Ishikawa (cell line): Measurements from ENCODE around the gene C1QC.

ENCODE experiments used
- CEBPB ChIP-seq: IDR thresholded peaks from 2 replicates; pipeline ENCODE4 v1.6.1; 2012
- CREB1 ChIP-seq: IDR thresholded peaks from 2 replicates; pipeline ENCODE4 v1.6.1; 2012; ENCODE audit warnings: low read depth
- EGR1 ChIP-seq: IDR thresholded peaks from 2 replicates; pipeline ENCODE4 v1.6.1; 2012
- EP300 ChIP-seq: IDR thresholded peaks from 2 replicates; pipeline ENCODE4 v1.6.1; 2012; ENCODE audit warnings: borderline replicate concordance
- FOXM1 ChIP-seq: IDR thresholded peaks from 2 replicates; pipeline ENCODE4 v1.6.1; 2012; ENCODE audit warnings: low read depth, borderline replicate concordance
- NFIC ChIP-seq: IDR thresholded peaks from 2 replicates; pipeline ENCODE4 v1.6.1; 2012
- RAD21 ChIP-seq: IDR thresholded peaks from 2 replicates; pipeline ENCODE4 v1.6.1; 2012; ENCODE audit warnings: low read depth
- TAF1 ChIP-seq: IDR thresholded peaks from 2 replicates; pipeline ENCODE4 v1.6.1; 2012; ENCODE audit warnings: low read depth, mild to moderate bottlenecking
- TCF12 ChIP-seq: IDR thresholded peaks from 2 replicates; pipeline ENCODE4 v1.6.1; 2012; ENCODE audit warnings: low read depth
- TEAD4 ChIP-seq: IDR thresholded peaks from 2 replicates; pipeline ENCODE4 v1.6.1; 2012
- YY1 ChIP-seq: IDR thresholded peaks from 2 replicates; pipeline ENCODE4 v1.6.1; 2012; ENCODE audit warnings: low read depth
- ZBTB7A ChIP-seq: IDR thresholded peaks from 2 replicates; pipeline ENCODE4 v1.6.1; 2012; ENCODE audit warnings: low read depth
- TF ChIP-seq, protein P1 (sequence below): IDR thresholded peaks from 2 replicates; pipeline ENCODE4 v1.6.1; 2012
- TF ChIP-seq, protein P2 (sequence below): IDR thresholded peaks from 2 replicates; pipeline ENCODE4 v1.6.1; 2012
- TF ChIP-seq, protein P3 (sequence below): IDR thresholded peaks from 2 replicates; pipeline ENCODE4 v1.6.1; 2012; ENCODE audit warnings: low read depth, mild to moderate bottlenecking

C1QC gene

DNA sequence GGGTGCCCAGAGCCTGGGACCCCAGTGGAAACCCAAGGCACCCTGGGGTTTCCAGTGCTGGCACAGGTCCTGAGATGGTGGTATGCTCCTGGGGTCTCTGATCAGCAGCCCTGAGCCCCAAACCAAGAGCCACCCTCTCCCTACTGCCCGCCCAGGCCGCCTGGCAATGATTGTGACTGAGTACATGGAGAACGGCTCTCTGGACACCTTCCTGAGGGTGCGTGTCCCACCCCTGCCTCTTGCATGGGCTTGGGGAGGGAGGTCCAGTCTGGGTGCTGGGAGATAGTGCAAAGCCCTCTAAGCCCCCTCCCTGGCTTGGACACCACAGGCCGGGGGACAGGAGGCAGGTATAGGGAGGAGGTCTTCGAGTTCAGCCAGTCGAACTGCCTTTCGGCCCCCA lies 45.4 kb upstream of the C1QC start:
- TF ChIP-seq, protein P1, sequence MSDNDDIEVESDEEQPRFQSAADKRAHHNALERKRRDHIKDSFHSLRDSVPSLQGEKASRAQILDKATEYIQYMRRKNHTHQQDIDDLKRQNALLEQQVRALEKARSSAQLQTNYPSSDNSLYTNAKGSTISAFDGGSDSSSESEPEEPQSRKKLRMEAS, result no peak
- no peak for TF ChIP-seq NFIC
- TF ChIP-seq CREB1, result no peak
- no peak for TF ChIP-seq CEBPB

DNA sequence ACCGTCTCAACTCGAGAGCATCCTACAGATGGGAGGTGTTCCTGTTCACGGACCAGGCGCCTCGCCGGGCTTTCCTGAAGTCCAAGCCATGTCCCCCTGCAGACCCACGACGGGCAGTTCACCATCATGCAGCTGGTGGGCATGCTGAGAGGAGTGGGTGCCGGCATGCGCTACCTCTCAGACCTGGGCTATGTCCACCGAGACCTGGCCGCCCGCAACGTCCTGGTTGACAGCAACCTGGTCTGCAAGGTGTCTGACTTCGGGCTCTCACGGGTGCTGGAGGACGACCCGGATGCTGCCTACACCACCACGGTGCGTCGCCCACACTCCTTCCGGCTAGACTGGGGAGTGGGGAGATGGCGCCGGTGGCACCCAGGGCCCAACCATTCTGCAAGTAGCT lies 44.7 kb upstream of the C1QC start:
- TF ChIP-seq NFIC, result no peak

DNA sequence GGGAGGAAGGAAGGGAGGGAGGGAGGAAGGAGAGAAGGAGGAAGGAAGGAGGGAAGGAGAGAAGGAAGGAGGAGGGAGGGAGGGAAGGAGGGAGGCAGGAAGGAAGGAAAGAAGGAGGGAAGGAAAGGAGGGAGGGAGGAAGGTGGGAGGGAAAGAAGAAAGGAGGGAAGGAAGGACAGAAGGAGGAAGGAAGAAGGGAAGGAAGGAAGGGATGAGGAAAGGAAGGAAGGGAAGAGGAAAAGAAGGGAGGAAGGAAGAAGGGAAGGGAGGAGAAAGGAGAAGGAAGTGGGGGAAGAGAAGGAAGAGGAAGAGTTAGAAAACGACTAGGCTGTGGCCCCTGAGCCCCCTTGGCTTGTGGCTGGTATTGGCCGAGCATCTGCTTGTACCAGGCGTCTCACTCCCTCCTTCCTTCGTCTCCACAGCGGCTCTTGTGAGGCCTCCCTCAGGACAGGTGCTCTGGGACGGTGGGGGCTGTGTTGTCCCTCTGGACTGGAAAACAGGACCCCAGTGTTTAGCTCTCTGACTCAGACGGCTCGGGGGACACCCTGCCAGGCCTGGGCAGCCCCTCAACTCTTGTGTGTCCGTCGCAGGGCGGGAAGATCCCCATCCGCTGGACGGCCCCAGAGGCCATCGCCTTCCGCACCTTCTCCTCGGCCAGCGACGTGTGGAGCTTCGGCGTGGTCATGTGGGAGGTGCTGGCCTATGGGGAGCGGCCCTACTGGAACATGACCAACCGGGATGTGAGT lies 43.2 kb upstream of the C1QC start:
- no peak for TF ChIP-seq EGR1
- no peak for TF ChIP-seq TCF12
- TF ChIP-seq, protein P2, sequence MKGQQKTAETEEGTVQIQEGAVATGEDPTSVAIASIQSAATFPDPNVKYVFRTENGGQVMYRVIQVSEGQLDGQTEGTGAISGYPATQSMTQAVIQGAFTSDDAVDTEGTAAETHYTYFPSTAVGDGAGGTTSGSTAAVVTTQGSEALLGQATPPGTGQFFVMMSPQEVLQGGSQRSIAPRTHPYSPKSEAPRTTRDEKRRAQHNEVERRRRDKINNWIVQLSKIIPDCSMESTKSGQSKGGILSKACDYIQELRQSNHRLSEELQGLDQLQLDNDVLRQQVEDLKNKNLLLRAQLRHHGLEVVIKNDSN, result peak; percentile 94
- TF ChIP-seq, protein P1, result peak; percentile 94

DNA sequence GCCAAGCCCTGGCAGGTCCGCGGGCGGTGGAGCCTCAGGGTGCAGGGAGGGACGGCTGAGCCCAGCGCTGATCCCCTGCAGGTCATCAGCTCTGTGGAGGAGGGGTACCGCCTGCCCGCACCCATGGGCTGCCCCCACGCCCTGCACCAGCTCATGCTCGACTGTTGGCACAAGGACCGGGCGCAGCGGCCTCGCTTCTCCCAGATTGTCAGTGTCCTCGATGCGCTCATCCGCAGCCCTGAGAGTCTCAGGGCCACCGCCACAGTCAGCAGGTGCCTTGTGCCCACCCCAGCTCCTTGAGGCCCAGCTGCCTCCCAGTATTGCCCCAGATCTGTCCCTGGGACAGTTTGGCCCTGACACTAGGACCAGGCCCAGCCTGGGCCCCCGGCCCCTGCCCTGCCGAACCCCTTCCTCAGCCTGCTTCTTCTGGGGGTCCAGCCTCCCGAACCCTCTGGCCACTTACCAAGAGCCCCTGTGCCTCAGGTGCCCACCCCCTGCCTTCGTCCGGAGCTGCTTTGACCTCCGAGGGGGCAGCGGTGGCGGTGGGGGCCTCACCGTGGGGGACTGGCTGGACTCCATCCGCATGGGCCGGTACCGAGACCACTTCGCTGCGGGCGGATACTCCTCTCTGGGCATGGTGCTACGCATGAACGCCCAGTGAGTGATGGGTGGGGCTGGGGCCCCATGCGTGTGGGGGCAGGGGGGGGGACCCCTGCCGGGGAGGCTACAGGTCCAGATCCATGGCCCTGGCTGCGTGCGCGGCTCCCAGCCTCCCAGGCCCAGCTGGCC lies 42.4 kb upstream of the C1QC start:
- TF ChIP-seq RAD21, result no peak
- no peak for TF ChIP-seq CREB1
- TF ChIP-seq TAF1, result no peak
- TF ChIP-seq, protein P2, result no peak
- no peak for TF ChIP-seq YY1
- TF ChIP-seq, protein P1, result no peak
- no peak for TF ChIP-seq FOXM1
- no peak for TF ChIP-seq ZBTB7A

DNA sequence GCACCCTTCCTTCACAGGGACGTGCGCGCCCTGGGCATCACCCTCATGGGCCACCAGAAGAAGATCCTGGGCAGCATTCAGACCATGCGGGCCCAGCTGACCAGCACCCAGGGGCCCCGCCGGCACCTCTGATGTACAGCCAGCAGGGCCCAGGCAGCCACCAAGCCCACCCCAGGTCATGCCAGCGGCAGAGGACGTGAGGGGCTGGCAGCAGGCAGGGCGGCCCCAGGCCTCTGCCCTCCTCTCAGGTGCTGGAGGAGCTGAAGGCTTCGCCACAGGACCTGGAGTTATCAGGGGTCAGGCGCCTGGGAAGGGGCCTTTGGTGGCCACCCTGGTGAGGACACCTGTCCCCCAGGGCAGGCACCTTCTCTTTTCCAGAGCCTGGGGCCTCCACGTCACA lies 41.8 kb upstream of the C1QC start:
- no peak for TF ChIP-seq TCF12
- TF ChIP-seq ZBTB7A, result no peak

DNA sequence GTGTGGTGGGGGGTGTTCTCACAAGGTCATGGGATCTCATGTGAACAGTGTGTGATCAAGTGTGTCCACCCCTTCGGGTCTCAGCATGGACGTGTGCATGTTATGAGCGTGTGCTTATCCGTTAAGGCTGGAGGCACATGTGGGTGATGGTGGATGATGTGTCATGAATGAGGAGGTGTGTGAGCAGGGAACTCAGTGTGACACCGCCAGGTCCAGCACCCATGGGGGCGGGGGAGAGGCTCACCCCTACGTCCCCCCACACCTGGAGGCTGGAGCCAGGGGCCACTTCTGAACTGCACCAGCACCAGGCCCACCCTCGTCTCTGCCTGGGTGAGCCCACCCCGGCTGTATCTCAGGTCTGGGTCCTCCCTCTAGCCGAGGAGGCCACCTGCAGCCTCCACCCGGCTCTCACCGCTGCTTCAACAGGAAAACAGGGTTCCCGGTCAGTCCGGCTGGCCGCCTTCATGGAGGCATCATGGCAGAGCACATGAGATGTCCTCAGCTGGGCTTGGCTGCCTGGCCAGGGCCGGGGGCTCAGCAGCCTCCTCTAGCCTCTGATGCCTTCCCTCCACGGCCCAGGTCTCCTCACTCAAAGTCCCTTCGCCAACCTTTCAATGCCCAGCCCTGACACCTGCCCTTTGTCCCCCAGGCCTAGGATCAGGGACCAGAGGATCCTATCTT lies 41.2 kb upstream of the C1QC start:
- TF ChIP-seq EP300 (no peak), ZBTB7A (no peak), RAD21 (no peak), TEAD4 (no peak), EGR1 (no peak), YY1 (no peak), TCF12 (no peak), CEBPB (no peak), TAF1 (no peak)
- TF ChIP-seq, protein P1, result no peak

DNA sequence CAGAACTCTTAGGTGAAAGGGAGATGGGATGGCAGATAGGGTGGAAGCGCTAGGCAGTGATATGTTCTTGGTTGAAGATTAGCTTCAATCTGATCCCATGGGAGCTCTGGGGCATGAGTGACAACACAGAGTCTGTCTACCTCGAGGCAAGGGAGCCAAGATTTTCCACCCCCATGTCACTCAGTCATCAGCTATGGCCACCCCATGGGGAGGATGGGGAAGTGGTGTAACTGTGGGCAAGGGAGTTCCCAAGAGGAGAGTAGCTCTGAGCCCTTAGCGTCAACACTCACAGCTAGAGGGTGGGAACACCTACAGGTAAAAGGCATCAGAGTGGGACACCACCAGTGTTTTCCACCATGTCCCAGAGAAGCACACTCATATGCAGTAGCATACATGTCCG lies 37.3 kb upstream of the C1QC start:
- TF ChIP-seq CREB1 (no peak), FOXM1 (no peak), ZBTB7A (no peak)
- TF ChIP-seq, protein P1, result no peak
- TF ChIP-seq, protein P3, sequence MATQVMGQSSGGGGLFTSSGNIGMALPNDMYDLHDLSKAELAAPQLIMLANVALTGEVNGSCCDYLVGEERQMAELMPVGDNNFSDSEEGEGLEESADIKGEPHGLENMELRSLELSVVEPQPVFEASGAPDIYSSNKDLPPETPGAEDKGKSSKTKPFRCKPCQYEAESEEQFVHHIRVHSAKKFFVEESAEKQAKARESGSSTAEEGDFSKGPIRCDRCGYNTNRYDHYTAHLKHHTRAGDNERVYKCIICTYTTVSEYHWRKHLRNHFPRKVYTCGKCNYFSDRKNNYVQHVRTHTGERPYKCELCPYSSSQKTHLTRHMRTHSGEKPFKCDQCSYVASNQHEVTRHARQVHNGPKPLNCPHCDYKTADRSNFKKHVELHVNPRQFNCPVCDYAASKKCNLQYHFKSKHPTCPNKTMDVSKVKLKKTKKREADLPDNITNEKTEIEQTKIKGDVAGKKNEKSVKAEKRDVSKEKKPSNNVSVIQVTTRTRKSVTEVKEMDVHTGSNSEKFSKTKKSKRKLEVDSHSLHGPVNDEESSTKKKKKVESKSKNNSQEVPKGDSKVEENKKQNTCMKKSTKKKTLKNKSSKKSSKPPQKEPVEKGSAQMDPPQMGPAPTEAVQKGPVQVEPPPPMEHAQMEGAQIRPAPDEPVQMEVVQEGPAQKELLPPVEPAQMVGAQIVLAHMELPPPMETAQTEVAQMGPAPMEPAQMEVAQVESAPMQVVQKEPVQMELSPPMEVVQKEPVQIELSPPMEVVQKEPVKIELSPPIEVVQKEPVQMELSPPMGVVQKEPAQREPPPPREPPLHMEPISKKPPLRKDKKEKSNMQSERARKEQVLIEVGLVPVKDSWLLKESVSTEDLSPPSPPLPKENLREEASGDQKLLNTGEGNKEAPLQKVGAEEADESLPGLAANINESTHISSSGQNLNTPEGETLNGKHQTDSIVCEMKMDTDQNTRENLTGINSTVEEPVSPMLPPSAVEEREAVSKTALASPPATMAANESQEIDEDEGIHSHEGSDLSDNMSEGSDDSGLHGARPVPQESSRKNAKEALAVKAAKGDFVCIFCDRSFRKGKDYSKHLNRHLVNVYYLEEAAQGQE, result no peak
- TF ChIP-seq, protein P2, result no peak
